BLaER1 (cell line): Measurements from ENCODE around the gene E2F6.

Experiments used
- H3K27ac ChIP-seq: shearing (Covaris generic); formaldehyde crosslinking; 2 replicates; pipeline ENCODE4 v1.8.1; 2022
- H3K27me3 ChIP-seq: shearing (Covaris generic); formaldehyde crosslinking; 2 replicates; pipeline ENCODE4 v1.8.1; 2022
- H3K36me3 ChIP-seq: shearing (Covaris generic); formaldehyde crosslinking; 2 replicates; pipeline ENCODE4 v1.8.1; 2022
- H3K4me1 ChIP-seq: shearing (Covaris generic); formaldehyde crosslinking; 2 replicates; pipeline ENCODE4 v1.8.1; 2022
- H3K4me2 ChIP-seq: shearing (Covaris generic); formaldehyde crosslinking; 2 replicates; pipeline ENCODE4 v1.8.1; 2022
- H3K4me3 ChIP-seq: shearing (Covaris generic); formaldehyde crosslinking; 2 replicates; pipeline ENCODE4 v1.8.1; 2022
- H3K9ac ChIP-seq: shearing (Covaris generic); formaldehyde crosslinking; 2 replicates; pipeline ENCODE4 v1.8.1; 2022
- H3K9me3 ChIP-seq: shearing (Covaris generic); formaldehyde crosslinking; 2 replicates; pipeline ENCODE4 v1.8.1; 2022
- H4K20me1 ChIP-seq: shearing (Covaris generic); formaldehyde crosslinking; 2 replicates; pipeline ENCODE4 v1.8.1; 2022
- Cebpa-rat ChIP-seq: shearing (Covaris generic); IDR thresholded peaks from 2 replicates; pipeline ENCODE4 v1.8.1; 2022

E2F6 gene

DNA sequence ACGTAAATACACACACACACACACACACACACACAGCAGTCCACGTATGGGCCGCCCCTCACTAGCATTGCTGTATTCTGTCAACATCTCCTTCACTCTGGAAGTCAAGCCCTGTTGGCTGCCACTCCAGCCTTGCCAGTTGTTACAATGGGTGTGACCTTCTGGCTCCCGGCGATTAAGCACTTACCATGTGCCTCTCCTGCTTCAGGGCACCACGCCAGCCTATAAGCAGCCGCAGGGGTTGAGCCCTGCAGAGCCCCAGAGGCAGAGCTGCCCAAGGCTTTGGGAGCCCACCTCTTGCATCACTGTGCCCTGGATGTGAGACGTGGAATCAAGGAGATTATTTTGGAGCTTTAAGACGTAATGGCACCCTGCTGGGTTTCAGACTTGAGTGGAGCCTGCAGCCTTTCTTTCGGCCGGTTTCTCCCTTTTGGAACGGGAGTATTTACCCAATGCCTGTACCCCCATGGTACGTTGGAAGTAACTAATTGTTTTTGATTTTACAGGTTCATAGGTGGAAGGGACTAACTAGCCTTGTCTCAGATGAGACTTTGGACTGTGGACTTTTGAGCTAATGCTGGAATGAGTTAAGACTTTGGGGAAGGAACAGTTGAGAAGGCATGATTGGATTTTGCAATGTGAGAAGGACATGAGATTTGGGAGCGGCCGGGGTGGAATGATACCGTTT, 67.1 kb downstream of the E2F6 start:
- Histone ChIP-seq H4K20me1 (no peaks in the 10 kb centered on the region), H3K4me3 (no peak overlapping the region), H3K4me2 (no peak overlapping the region), H3K9ac (no peak overlapping the region), H3K9me3 (no peaks in the 10 kb centered on the region), H3K27me3 (no peaks in the 10 kb centered on the region), H3K4me1 (no peaks in the 10 kb centered on the region), H3K27ac (no peak overlapping the region), H3K36me3 (no peaks in the 10 kb centered on the region)
- TF ChIP-seq Cebpa-rat, result no peak

DNA sequence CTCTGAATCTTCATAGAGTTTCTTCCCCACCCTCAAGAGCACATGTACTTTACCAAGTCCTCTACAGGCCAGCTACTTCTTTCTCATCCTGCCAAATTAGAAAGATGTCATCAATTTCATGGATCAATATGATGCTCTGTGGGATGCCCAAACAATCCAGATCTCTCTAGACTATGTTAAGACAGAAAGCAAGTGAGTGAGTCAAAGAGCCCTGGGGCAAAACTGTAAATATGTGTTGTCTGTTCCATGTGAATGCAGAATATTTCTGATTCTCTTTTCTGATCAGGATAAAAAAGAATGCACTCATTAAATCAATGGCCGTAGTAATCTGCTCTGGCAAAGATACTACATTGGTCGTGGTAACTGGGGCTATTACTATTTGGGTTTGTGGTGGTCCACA, 68.4 kb downstream of the E2F6 start:
- no peaks in the 10 kb centered on the region for H3K36me3 ChIP-seq
- TF ChIP-seq Cebpa-rat, result no peak
- H3K4me3 ChIP-seq, result no peak overlapping the region
- no peaks in the 10 kb centered on the region for H3K27me3 ChIP-seq
- H3K9ac ChIP-seq, result no peak overlapping the region
- H3K27ac ChIP-seq, result no peak overlapping the region
- no peak overlapping the region for H3K4me2 ChIP-seq
- no peaks in the 10 kb centered on the region for H3K9me3 ChIP-seq
- no peaks in the 10 kb centered on the region for H4K20me1 ChIP-seq
- no peaks in the 10 kb centered on the region for H3K4me1 ChIP-seq

- no peak for TF ChIP-seq Cebpa-rat
- Histone ChIP-seq H3K4me2 (no peak overlapping the region), H3K27ac (no peak overlapping the region)
These were observed 69.2 kb downstream of the E2F6 start for GRCh38 chr2:11396467-11397445.

DNA sequence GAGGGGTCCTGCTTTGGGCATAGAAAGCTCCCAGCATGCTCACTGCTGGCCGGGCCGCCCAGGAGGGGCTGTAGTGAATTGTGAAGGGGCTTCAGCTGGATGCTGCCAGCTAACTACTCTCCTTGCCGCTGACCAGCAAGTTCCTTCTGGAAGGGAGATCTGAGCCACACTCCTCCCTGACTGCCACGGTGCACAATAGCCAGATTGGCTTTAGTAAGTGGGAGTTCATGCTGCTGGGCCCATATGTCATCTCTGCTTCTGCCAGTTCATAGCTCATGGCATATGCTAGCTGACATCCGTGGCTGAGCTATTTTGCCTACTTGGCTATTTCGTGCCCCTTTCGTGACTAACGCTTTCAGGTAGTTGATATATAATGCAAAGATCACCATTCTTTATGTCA, 69.9 kb downstream of the E2F6 start:
- H3K9ac ChIP-seq, result no peak overlapping the region
- H3K4me1 ChIP-seq, result 0 out of 2 replicates have a peak, but pooled peaks cover 5% of the 10 kb centered on the region
- no peaks in the 10 kb centered on the region for H3K36me3 ChIP-seq
- no peaks in the 10 kb centered on the region for H3K27me3 ChIP-seq
- no peaks in the 10 kb centered on the region for H4K20me1 ChIP-seq
- no peak overlapping the region for H3K4me3 ChIP-seq
- H3K27ac ChIP-seq, result no peak overlapping the region
- no peak for TF ChIP-seq Cebpa-rat
- no peak overlapping the region for H3K4me2 ChIP-seq
- no peaks in the 10 kb centered on the region for H3K9me3 ChIP-seq

More at GRCh38 chr2:11396467-11397445, 69.2 kb downstream of the E2F6 start:
- Histone ChIP-seq H3K36me3 (no peaks in the 10 kb centered on the region), H3K9me3 (no peaks in the 10 kb centered on the region), H4K20me1 (no peaks in the 10 kb centered on the region), H3K27me3 (no peaks in the 10 kb centered on the region), H3K4me3 (no peak overlapping the region), H3K9ac (no peak overlapping the region), H3K4me1 (0 out of 2 replicates have a peak, but pooled peaks cover under 1% of the 10 kb centered on the region)

DNA sequence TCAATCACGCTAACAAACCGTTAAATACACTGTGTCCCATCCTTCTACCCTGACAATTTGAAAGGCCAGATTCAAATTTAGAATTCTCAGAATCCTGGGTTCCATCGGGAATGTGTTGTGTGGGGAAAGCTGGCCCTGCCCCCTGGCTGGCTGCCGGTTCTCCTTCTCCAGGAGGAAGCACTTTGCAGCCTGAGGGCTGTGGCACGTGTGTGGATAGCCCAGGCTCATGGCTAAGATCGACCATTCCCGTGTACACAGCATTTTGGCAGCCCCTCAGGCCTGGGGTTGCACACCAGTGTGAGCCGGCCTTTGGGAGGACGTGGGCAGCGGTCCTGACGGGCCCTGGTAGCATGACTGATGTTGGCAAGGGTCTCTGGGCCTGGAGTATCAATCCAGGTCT, 70.6 kb downstream of the E2F6 start:
- Histone ChIP-seq H3K4me1 (0 out of 2 replicates have a peak, but pooled peaks cover 5% of the 10 kb centered on the region), H3K27ac (no peak overlapping the region), H3K27me3 (no peaks in the 10 kb centered on the region), H3K4me3 (no peak overlapping the region), H3K9ac (no peak overlapping the region), H4K20me1 (no peaks in the 10 kb centered on the region), H3K4me2 (no peak overlapping the region), H3K9me3 (no peaks in the 10 kb centered on the region), H3K36me3 (no peaks in the 10 kb centered on the region)
- TF ChIP-seq Cebpa-rat, result no peak
